Esophagus muscularis mucosa (tissue), 4 donors: ENCODE measurements around the gene ASAP2. TPM values are rescaled to one million over a fixed set of nuclear protein-coding genes. Genes with fewer than 3 reads are reported as not detected.

ENCODE experiments used
- DNase-seq: peaks from one replicate; pipeline ENCODE4 v3.0.0-alpha.2; 2017; ENCODE audit errors: extremely low spot score
- H3K27ac ChIP-seq, 4 donors: fragments of 200-600 bp; sonication (generic); replicated peaks in 1 of 4; 1 replicate in 3 of 4; 2 replicates in 1 of 4; pipeline ENCODE4 v1.5.1; 2016 to 2019; ENCODE audit warnings: mild to moderate bottlenecking in 1 of 4
- H3K27me3 ChIP-seq, 4 donors: fragments of 200-600 bp; sonication (generic); one replicate each; pipeline versions ENCODE4 v1.5.1 to v1.6.0; 2016 to 2019
- H3K36me3 ChIP-seq, 4 donors: fragments of 200-600 bp; sonication (generic); one replicate each; pipeline ENCODE4 v1.5.1; 2016 to 2019
- H3K4me1 ChIP-seq, 4 donors: fragments of 200-600 bp; sonication (generic); one replicate each; pipeline ENCODE4 v1.5.1; 2016 to 2019
- H3K4me3 ChIP-seq, 4 donors: fragments of 200-600 bp; sonication (generic); 1 replicate in 2 of 4; 2 replicates in 2 of 4; pipeline ENCODE4 v1.5.1; 2016 to 2019; ENCODE audit warnings: mild to moderate bottlenecking in 4 of 4, moderate library complexity in 1 of 4
- H3K9me3 ChIP-seq, 4 donors: fragments of 200-600 bp; sonication (generic); 1 replicate in 3 of 4; 2 replicates in 1 of 4; pipeline ENCODE4 v1.5.1; 2016 to 2019
- EP300 ChIP-seq: sonication (generic); formaldehyde crosslinking; IDR thresholded peaks from one replicate; pipeline ENCODE4 v1.6.1; 2017; ENCODE audit warnings: antibody characterized with exemption
- POLR2A ChIP-seq: fragments of 450-650 bp; IDR thresholded peaks from one replicate; pipeline ENCODE4 v1.6.1; 2017; ENCODE audit warnings: antibody characterized with exemption, moderate library complexity, mild to moderate bottlenecking, low read depth
- POLR2AphosphoS5 ChIP-seq, 2 donors: sonication (generic); formaldehyde crosslinking; IDR thresholded peaks; one replicate each; pipeline ENCODE4 v1.6.1; 2017; ENCODE audit warnings: antibody characterized with exemption in 2 of 2
- WGBS: methylation state at CpG from one replicate; pipeline ENCODE4 v1.1.5; 2018; 5-methylcytosine and 5-hydroxymethylcytosine counted together
- intact Hi-C: fragments of 100-400 bp; cut with DNase I; formaldehyde crosslinking; loops from one replicate; pipeline ENCODE4 v1.15.1; 2023
- total RNA-seq, 4 donors: library from RNA; depleted of rRNA; stranded (reverse); fragments of >200 nt; gene quantifications; one replicate each; pipeline versions ENCODE4 v1.1.0 to v1.2.1, GENCODE V29; 2016
- TF ChIP-seq, protein P1 (sequence below), 3 experiments: fragments of 200-600 bp in 2 of 3; fragments of 450-650 bp in 1 of 3; sonication (generic) in 2 of 3; IDR thresholded peaks; one replicate each; pipeline ENCODE4 v1.5.1; 2017 to 2019; ENCODE audit warnings: antibody characterized with exemption in 3 of 3, mild to moderate bottlenecking in 2 of 3, moderate library complexity in 1 of 3

ASAP2 gene
- total RNA-seq, 4 donors from 2014 or later = 18.7 to 24.0 (median 21.3) TPM

DNA sequence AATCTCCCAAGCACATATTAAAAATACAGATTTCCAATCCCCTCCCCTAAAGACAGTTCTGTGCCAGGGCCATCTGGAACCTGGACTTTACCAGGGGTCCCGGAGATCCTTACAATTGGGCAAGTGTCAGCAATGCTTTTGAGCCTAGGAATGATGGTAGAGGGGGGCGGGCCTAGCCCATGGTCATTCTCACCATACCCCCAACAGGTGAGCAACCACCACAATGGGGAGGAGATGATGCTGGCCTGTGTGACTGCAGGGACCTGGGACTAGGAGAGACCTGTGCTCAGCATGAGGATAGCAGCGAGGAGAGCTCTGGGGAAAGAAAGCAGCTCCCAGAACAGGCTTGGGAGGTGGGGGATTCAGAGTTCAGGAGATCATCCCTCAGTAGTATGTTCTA lies 13.9 kb upstream of the ASAP2 start:
- no peak for TF ChIP-seq EP300
- TF ChIP-seq, protein P1, sequence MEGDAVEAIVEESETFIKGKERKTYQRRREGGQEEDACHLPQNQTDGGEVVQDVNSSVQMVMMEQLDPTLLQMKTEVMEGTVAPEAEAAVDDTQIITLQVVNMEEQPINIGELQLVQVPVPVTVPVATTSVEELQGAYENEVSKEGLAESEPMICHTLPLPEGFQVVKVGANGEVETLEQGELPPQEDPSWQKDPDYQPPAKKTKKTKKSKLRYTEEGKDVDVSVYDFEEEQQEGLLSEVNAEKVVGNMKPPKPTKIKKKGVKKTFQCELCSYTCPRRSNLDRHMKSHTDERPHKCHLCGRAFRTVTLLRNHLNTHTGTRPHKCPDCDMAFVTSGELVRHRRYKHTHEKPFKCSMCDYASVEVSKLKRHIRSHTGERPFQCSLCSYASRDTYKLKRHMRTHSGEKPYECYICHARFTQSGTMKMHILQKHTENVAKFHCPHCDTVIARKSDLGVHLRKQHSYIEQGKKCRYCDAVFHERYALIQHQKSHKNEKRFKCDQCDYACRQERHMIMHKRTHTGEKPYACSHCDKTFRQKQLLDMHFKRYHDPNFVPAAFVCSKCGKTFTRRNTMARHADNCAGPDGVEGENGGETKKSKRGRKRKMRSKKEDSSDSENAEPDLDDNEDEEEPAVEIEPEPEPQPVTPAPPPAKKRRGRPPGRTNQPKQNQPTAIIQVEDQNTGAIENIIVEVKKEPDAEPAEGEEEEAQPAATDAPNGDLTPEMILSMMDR (IDR thresholded peaks at IDR 0.05) = no peak
- TF ChIP-seq POLR2A = no peak
- no peak for TF ChIP-seq POLR2AphosphoS5 (IDR thresholded peaks at IDR 0.05)
- peak overlapping the region; percentile 50 to 83 (median 74) for H3K27ac ChIP-seq
- no peak for DNase-seq
- H3K36me3 ChIP-seq = no peaks in the 10 kb centered on the region
- 89% methylated on average over 3 of the region's 3 CpGs for WGBS
- H3K9me3 ChIP-seq = no peaks in the 10 kb centered on the region
- intact Hi-C loops = no loop called here
- peaks cover 23 to 42% (median 33%) of the 10 kb centered on the region in 4 donors for H3K4me1 ChIP-seq
- no peak overlapping the region for H3K4me3 ChIP-seq
- no peaks in the 10 kb centered on the region for H3K27me3 ChIP-seq

DNA sequence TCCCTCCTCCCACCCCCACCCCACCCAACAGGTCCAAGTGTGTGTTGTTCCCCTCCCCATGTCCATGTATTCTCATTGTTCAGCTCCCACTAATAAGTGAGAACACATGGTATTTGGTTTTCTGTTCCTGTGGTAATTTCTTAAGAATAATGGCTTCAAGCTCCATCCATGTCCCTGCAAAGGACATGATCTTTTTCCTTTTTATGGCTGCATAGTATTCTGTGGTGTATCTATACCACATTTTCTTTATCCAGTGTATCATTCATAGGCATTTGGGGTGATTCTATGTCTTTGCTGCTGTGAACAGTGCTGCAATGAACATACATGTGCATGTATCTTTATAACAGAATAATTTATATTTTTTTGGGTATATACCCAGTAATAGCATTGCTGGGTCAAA lies 12.3 kb upstream of the ASAP2 start:
- Histone ChIP-seq H3K4me1 (peaks cover 19 to 37% (median 29%) of the 10 kb centered on the region in 4 donors), H3K27me3 (no peaks in the 10 kb centered on the region), H3K9me3 (no peaks in the 10 kb centered on the region), H3K36me3 (no peaks in the 10 kb centered on the region), H3K4me3 (no peak overlapping the region), H3K27ac (peak overlapping the region in 3 of 4 donors; percentile 50 to 83 (median 69))
- intact Hi-C loops = no loop called here
- TF ChIP-seq EP300 = no peak
- TF ChIP-seq POLR2AphosphoS5 (IDR thresholded peaks at IDR 0.05) = no peak
- no peak for TF ChIP-seq POLR2A
- TF ChIP-seq, protein P1 (IDR thresholded peaks at IDR 0.05) = no peak
- DNase-seq = no peak

DNA sequence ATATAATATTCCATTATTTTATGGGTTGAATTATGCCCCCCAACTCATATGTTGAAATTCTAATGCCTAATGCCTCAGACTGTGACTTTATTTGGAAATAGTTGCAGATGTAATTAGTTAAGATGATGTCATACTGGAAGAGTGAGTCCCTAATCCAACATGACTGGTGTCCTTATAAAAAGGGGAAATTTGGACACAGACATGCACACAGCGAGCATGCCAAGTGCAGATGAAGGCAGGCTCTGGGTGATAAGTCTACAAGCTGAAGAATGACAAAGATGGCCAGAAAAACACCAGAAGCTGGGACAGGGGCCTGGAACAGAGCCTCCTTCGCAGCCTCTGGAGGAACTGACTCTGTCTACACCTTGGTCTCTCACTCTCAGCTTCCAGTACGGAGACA lies 10.0 kb upstream of the ASAP2 start:
- H3K4me1 ChIP-seq = peaks cover 5 to 24% (median 17%) of the 10 kb centered on the region in 4 donors
- intact Hi-C loops = loop anchor here (5.0 kb wide), 1 partner anchor 49 kb away; no protein-coding TSS in a partner anchor
- DNase-seq = no peak
- 83% methylated on average over 3 of the region's 3 CpGs for WGBS
- no peaks in the 10 kb centered on the region for H3K9me3 ChIP-seq
- no peak for TF ChIP-seq POLR2AphosphoS5 (IDR thresholded peaks at IDR 0.05)
- no peak for TF ChIP-seq POLR2A
- TF ChIP-seq EP300 = no peak
- TF ChIP-seq, protein P1 (IDR thresholded peaks at IDR 0.05) = no peak
- no peaks in the 10 kb centered on the region for H3K27me3 ChIP-seq
- H3K36me3 ChIP-seq = no peaks in the 10 kb centered on the region
- no peak overlapping the region for H3K4me3 ChIP-seq
- H3K27ac ChIP-seq = no peak overlapping the region

DNA sequence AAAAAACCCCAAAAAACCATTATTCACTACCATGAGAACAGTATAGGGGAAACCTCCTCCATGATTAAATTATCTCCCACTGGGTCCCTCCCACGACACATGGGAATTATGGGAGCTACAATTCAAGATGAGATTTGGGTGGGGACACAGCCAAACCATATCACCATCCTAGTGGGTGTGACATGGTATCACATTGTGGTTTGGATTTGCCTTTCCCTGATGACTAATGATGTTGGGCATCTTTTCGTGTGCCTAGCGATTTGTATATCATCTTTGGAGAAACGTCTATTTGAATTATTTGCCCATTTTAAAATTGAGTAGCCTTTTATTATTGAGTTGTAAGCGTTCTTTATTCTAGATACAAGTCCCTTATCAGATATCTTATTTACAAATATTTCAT lies 8.7 kb upstream of the ASAP2 start:
- Histone ChIP-seq H3K4me1 (peaks cover under 1 to 11% (median 6%) of the 10 kb centered on the region in 4 donors), H3K9me3 (no peaks in the 10 kb centered on the region), H3K27ac (no peak overlapping the region), H3K27me3 (no peaks in the 10 kb centered on the region), H3K4me3 (no peak overlapping the region), H3K36me3 (no peaks in the 10 kb centered on the region)
- WGBS = 94% methylated on average over 5 of the region's 5 CpGs
- intact Hi-C loops = loop anchor here (5.0 kb wide), 1 partner anchor 51 kb away; no protein-coding TSS in a partner anchor
- TF ChIP-seq EP300 (no peak), POLR2AphosphoS5 (IDR thresholded peaks at IDR 0.05) (no peak), POLR2A (no peak)
- TF ChIP-seq, protein P1 (IDR thresholded peaks at IDR 0.05) = no peak
- DNase-seq = no peak
